HG02610 (cell line): Measurements from ENCODE around the gene IL1RAPL2.
"Not testable (repeated sequence)": the region's sequence is repeated elsewhere in the genome, so short reads cannot be mapped to it uniquely, and the experiment has no call there.

Experiments used
- ATAC-seq: cut with Tn5 transposase; IDR thresholded peaks from one replicate; pipeline ENCODE4 v1.9.1; 2021; ENCODE audit warnings: mild to moderate bottlenecking, moderate library complexity; ENCODE audit not compliant: unreplicated experiment

The IL1RAPL2 gene

DNA sequence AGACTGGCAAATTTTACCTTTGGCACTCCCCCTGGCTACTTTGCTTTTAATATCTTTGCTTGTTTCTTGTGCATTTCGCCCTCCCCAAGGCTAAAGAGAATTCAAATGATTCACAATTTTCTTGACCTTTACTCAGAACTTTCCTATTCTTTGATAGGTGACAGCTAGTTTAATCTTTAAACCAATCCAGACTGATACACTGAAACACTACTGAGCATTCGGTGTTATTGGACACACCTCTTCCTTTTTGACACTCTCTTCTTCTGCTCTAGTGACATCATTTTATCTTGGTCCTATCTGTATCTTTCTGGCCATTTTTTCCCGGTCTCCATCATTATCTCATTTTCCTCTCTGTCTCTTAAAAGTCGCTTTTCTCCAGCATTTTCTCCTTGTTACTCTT lies 103.1 kb downstream of the IL1RAPL2 start:
- ATAC-seq = no peak

- no peak for ATAC-seq
Observed at GRCh38 chrX:104670051-104670450, 104.1 kb downstream of the IL1RAPL2 start.

- not testable (repeated sequence) for ATAC-seq
Observed at GRCh38 chrX:104677517-104677916, 111.5 kb downstream of the IL1RAPL2 start.

DNA sequence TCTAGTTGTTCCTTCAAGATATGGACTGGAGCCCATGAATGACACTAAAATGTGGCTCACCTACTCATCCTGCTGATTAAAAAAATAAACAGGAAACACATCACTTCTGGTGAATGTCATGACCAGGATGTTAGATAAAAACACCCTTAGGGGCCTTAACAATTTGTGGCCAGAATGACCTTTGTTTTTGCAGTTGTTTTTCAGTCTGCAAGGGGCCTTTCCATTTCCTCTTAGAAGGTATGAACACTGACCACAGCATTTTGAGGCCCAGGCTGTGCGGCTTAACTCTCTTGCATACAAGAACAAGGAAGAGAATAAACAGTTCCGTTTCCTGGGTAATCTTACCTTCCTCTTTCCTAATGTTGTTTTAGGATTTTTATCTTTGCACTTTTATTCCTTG lies 113.2 kb downstream of the IL1RAPL2 start:
- no peak for ATAC-seq

GRCh38 chrX:104681214-104681613 lies 115.2 kb downstream of the IL1RAPL2 start:
- no peak for ATAC-seq

DNA sequence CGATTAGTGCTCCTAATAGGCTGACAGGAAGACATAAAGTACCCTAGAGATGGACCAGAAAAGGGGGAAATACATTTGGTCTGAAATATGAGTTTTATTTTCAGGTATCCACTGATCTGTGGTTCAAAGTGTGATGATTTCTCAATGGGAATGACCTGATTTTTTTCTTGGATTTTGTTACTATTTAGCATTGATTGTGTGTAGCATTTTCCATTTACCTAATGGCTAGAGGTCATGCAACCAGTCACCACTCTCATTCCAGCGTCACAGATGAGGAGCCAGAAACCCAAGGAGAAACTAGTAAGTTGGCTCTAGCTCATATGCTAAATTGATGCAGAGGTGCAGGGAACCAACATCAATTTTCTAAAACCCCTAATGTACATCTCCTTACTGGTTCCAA lies 118.1 kb downstream of the IL1RAPL2 start:
- no peak for ATAC-seq

GRCh38 chrX:104695593-104695992 lies 129.6 kb downstream of the IL1RAPL2 start:
- ATAC-seq = no peak

DNA sequence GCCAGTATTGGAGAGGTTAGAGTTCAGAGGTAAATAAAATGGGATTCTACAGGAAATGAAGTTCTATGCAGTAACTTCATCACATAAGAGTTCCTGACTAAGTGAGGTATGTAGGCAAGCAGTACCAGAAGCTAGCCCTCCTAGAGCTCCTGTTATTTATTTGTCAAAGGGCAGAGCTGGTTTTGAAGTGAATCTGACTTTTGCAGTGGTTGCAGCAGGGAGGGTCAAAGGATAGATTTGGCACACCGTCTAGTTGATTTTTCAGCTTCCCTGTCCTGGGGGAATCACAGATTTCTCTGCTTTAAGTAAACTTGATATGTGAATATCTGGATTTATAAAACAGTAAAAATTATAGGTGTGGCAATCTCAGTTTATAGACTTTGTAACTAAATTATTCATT lies 130.7 kb downstream of the IL1RAPL2 start:
- ATAC-seq = no peak

- no peak for ATAC-seq
Observed at GRCh38 chrX:104697294-104697693, 131.3 kb downstream of the IL1RAPL2 start.

DNA sequence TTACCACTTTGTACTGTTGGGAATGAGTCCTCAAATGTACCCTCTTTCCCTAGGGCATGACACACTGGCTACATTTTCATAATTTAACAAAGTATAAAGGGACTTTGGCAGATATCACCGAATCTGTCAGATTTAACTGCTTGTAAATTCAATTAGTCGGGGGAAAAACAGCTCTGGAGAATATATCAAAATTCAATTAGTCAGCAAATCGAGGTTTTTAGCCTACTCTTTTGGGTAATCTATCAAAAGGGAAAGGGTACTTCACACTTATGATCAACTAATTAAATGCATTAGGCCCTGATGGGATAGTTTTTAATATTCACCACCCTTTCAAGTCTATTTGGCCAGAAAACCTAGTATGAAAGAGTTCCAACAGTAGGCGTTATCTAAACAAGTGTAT lies 141.0 kb downstream of the IL1RAPL2 start:
- no peak for ATAC-seq

DNA sequence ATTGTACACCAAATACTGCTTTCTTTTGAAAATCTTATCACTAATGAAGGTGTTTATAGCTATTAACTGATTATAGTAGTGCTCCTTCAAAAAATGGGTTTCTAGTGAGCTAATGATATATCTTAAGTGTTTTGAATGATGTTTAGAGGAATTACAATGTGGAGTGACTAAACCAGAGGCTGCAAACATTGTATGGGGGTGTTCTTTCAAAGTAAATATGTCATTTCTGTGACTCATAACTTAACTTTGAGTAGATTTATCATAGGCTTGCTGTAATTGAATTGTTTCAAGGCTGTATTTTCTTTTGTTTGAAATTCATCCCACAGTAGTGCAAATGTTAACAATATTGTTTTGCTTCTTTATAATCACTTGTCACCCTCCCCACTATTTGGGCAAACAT lies 141.6 kb downstream of the IL1RAPL2 start:
- no peak for ATAC-seq

GRCh38 chrX:104712515-104712914 lies 146.5 kb downstream of the IL1RAPL2 start:
- no peak for ATAC-seq

DNA sequence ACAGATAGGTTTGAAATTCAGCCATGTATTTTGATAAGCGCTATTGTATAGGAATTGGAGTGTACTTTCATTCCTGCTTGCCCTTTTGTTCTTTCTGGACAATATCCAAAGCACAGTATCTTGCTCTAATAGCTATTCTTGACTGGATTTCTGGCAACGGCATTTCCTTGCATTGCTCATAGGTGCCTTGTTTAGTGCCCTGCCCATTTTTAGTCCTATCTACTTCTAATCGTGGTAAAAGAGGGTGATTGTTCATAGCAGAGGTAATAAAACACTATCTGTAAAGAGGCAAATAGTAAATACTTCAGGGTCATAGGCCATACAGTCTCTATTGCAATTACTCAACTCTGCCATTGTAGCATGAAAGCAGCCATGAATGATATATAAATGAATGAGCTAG lies 155.9 kb downstream of the IL1RAPL2 start:
- no peak for ATAC-seq

- no peak for ATAC-seq
Observed at GRCh38 chrX:104728456-104728855, 162.5 kb downstream of the IL1RAPL2 start.

GRCh38 chrX:104742355-104742754 lies 176.4 kb downstream of the IL1RAPL2 start:
- ATAC-seq = no peak

GRCh38 chrX:104745152-104745551 lies 179.2 kb downstream of the IL1RAPL2 start:
- ATAC-seq = no peak

GRCh38 chrX:104749951-104750610 lies 184.1 kb downstream of the IL1RAPL2 start:
- ATAC-seq = no peak

DNA sequence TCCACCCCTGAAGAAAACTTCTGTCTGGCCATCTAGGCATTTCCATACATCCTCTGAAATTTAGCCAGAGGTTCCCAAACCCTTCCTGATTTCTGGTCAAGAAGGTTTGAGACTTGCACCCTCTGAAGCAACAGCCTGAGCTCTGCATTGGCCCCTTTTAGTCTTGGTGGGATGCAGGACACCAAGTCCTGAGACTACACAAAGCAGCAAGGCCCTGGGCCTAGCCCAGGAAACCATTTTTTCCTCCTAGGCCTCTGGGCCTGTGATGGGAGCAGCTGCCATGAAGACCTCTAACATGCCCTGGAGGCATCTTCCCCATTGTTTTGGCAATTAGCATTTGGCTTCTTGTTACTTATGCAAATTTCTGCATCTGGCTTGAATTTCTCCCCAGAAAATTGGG lies 196.6 kb downstream of the IL1RAPL2 start:
- no peak for ATAC-seq

DNA sequence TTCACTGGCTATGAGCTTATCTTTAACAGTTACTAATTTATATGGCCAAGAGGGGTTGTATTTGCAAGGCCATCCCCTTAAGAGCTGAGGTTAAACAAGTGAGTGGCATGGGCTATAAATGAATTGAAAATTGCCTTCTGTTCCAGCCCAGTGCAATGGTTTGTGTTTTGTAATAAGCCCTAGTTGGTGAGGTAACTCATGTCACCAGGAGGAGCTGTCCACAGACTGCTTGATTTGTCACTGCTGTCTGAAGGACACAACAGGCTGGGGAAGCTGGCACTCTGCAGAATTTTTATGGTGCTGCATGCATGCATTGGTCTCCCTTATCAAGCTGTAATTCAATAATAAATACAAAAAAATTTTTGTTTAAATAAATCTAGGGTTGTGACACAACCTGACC lies 223.8 kb downstream of the IL1RAPL2 start:
- no peak for ATAC-seq

DNA sequence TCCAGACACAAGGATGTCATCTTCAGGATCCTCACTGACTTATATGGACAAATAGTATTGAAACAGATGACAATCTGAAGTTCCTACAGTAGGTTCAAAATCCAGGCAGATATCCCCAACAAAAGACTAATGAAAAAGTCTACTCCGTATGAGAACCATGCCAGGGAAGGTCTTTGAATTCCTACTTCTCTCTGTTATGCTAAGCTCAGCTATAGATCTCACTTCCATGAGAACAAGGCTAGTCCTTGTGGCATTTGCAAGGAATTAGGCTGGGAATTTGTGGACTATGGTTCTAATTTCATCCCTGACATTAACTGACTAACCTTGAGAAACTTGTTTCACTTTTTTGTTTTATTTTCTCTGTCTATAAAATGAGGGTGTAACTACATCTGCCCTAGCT lies 229.8 kb downstream of the IL1RAPL2 start:
- ATAC-seq = no peak

- no peak for ATAC-seq
Observed at GRCh38 chrX:104803219-104803618, 237.2 kb downstream of the IL1RAPL2 start.

- no peak for ATAC-seq
Observed at GRCh38 chrX:104806346-104806745, 240.3 kb downstream of the IL1RAPL2 start.

GRCh38 chrX:104833401-104833800 lies 267.4 kb downstream of the IL1RAPL2 start:
- ATAC-seq = no peak
